Keratinocyte (primary cell): ENCODE data around the gene ILK. TPM values are rescaled to one million over a fixed set of nuclear protein-coding genes. Genes with fewer than 3 reads are reported as not detected.

Experiments used
- DNase-seq: peaks from one replicate; pipeline ENCODE4 v3.0.0-alpha.2; 2011; ENCODE audit warnings: low read depth, missing footprints, low spot score
- FAIRE-seq: peaks from 2 replicates; lab custom pipeline; 2011; peaks lifted over from hg19 to GRCh38; lab: Jason Lieb, UNC
- H2AFZ ChIP-seq: 2 replicates; pipeline ENCODE4 v1.6.0; 2012; ENCODE audit warnings: low read length, control low read depth, inconsistent platforms; ENCODE audit not compliant: control insufficient read depth
- H3K27ac ChIP-seq: 2 replicates; pipeline ENCODE4 v1.5.1; 2011; ENCODE audit warnings: low read length; ENCODE audit not compliant: control insufficient read depth, insufficient read depth
- H3K27me3 ChIP-seq: 3 replicates; pipeline ENCODE4 v1.6.0; 2011; ENCODE audit warnings: low read length; ENCODE audit not compliant: control insufficient read depth, insufficient read depth; ENCODE audit errors: extremely low read depth
- H3K36me3 ChIP-seq, 2 experiments: 2 replicates in 1 of 2; 3 replicates in 1 of 2; pipeline ENCODE4 v1.5.1; 2011; ENCODE audit warnings: low read length in 2 of 2, mild to moderate bottlenecking in 1 of 2; ENCODE audit not compliant: control insufficient read depth in 2 of 2, insufficient read depth in 2 of 2; ENCODE audit errors: extremely low read depth in 1 of 2
- H3K4me1 ChIP-seq: 3 replicates; pipeline ENCODE4 v1.5.1; 2011; ENCODE audit warnings: low read length; ENCODE audit not compliant: control insufficient read depth, insufficient read depth; ENCODE audit errors: extremely low read depth
- H3K4me2 ChIP-seq: 3 replicates; pipeline ENCODE4 v1.6.0; 2011; ENCODE audit warnings: low read depth, low read length; ENCODE audit not compliant: control insufficient read depth, insufficient read depth; ENCODE audit errors: extremely low read depth
- H3K4me3 ChIP-seq, 3 experiments: fragments of 200-600 bp in 1 of 3; sonication (generic) in 1 of 3; 2 replicates in 2 of 3; 3 replicates in 1 of 3; pipeline ENCODE4 v1.5.1; 2011 to 2016; ENCODE audit warnings: low read length in 3 of 3, mild to moderate bottlenecking in 3 of 3, control low read depth in 2 of 3, inconsistent platforms in 1 of 3, low read depth in 1 of 3, mixed read lengths in 1 of 3, mixed run types in 1 of 3, moderate library complexity in 1 of 3; ENCODE audit not compliant: control insufficient read depth in 2 of 3, insufficient read depth in 2 of 3; ENCODE audit errors: extremely low read depth in 1 of 3
- H3K79me2 ChIP-seq: 2 replicates; pipeline ENCODE4 v1.6.0; 2012; ENCODE audit warnings: low read length; ENCODE audit not compliant: control insufficient read depth, insufficient read depth
- H3K9ac ChIP-seq: 3 replicates; pipeline ENCODE4 v1.6.0; 2011; ENCODE audit warnings: low read length; ENCODE audit not compliant: control insufficient read depth, insufficient read depth; ENCODE audit errors: extremely low read depth
- H3K9me1 ChIP-seq: 3 replicates; pipeline ENCODE4 v1.6.0; 2011; ENCODE audit warnings: low read length; ENCODE audit not compliant: control insufficient read depth, insufficient read depth; ENCODE audit errors: extremely low read depth
- H3K9me3 ChIP-seq: 2 replicates; pipeline ENCODE4 v1.5.1; 2012; ENCODE audit warnings: low read depth, low read length; ENCODE audit not compliant: control insufficient read depth
- H4K20me1 ChIP-seq: 3 replicates; pipeline ENCODE4 v1.6.0; 2011; ENCODE audit warnings: low read length; ENCODE audit not compliant: control insufficient read depth, insufficient read depth; ENCODE audit errors: extremely low read depth
- CTCF ChIP-seq, 3 experiments: IDR thresholded peaks in 1 of 3; conservative IDR thresholded peaks in 1 of 3; optimal IDR thresholded peaks in 1 of 3; 2 replicates in 2 of 3; 3 replicates in 1 of 3; pipeline versions ENCODE3 to v1.5.1; 2011; ENCODE audit warnings: low read length in 3 of 3, mild to moderate bottlenecking in 3 of 3, moderate library complexity in 2 of 3, control low read depth in 1 of 3, inconsistent platforms in 1 of 3; ENCODE audit not compliant: insufficient read depth in 2 of 3; ENCODE audit errors: extremely low read depth in 1 of 3
- EZH2 ChIP-seq: IDR thresholded peaks from one replicate; pipeline ENCODE4 v1.6.1; 2012; ENCODE audit warnings: inconsistent platforms, mild to moderate bottlenecking, low read length, moderate library complexity
- dilution Hi-C: fragments of 300-500 bp; cut with MboI; formaldehyde crosslinking; loops from one replicate; pipeline ENCODE4 v1.7.0; 2020; ENCODE audit warnings: low sequenced_read_pairs; ENCODE audit not compliant: extremely low pct_ligation_motif_present
- polyA plus RNA-seq, 5 experiments: library from polyadenylated mRNA; depleted of rRNA in 3 of 5; stranded (reverse) in 3 of 5; stranded (forward) in 1 of 5; unstranded in 1 of 5; fragments of >200 nt; gene quantifications; 1 replicate in 1 of 5; 2 replicates in 3 of 5; 3 replicates in 1 of 5; pipeline versions ENCODE4 v1.2.1 to v1.2.3, GENCODE V29; 2011 to 2012; ENCODE audit warnings: missing spikeins in 2 of 5, low read depth in 1 of 5, low replicate concordance in 1 of 5

The ILK gene
- polyA plus RNA-seq, 1 donor (not counting 4 experiments of a cell fraction or from before 2014, with no cell fraction given) = 117 TPM

GRCh38 chr11:6588018-6588417, 15.6 kb upstream of the ILK start:
- H4K20me1 ChIP-seq = no peaks in the 10 kb centered on the region
- no peak overlapping the region for H2AFZ ChIP-seq
- no peak for FAIRE-seq
- dilution Hi-C loops = no loop called here
- no peaks in the 10 kb centered on the region for H3K9me1 ChIP-seq
- TF ChIP-seq CTCF (optimal IDR thresholded peaks at IDR 0.05 in 1 of 3, IDR thresholded peaks at IDR 0.05 in 1 of 3, conservative IDR thresholded peaks at IDR 0.05 in 1 of 3; ENCODE audit: extremely low read depth in 1 of 3, insufficient read depth in 2 of 3, low read length in 3 of 3) (no peak), EZH2 (no peak)
- no peak overlapping the region for H3K9ac ChIP-seq
- DNase-seq = no peak
- no peaks in the 10 kb centered on the region for H3K4me1 ChIP-seq
- H3K27ac ChIP-seq = no peak overlapping the region
- no peak overlapping the region for H3K4me3 ChIP-seq
- H3K9me3 ChIP-seq = peaks cover 3% of the 10 kb centered on the region
- no peaks in the 10 kb centered on the region for H3K79me2 ChIP-seq
- H3K36me3 ChIP-seq = peaks cover 2 to 8% of the 10 kb centered on the region in 2 experiments
- no peaks in the 10 kb centered on the region for H3K27me3 ChIP-seq
- H3K4me2 ChIP-seq = no peak overlapping the region

- no peak for TF ChIP-seq EZH2
- TF ChIP-seq CTCF (optimal IDR thresholded peaks at IDR 0.05 in 1 of 3, IDR thresholded peaks at IDR 0.05 in 1 of 3, conservative IDR thresholded peaks at IDR 0.05 in 1 of 3; ENCODE audit: extremely low read depth in 1 of 3, insufficient read depth in 2 of 3, low read length in 3 of 3) = no peak
- Histone ChIP-seq H3K27me3 (no peaks in the 10 kb centered on the region), H3K9ac (no peak overlapping the region), H3K4me1 (no peaks in the 10 kb centered on the region), H3K36me3 (peaks cover 13 to 35% of the 10 kb centered on the region in 2 experiments), H3K9me3 (no peaks in the 10 kb centered on the region), H3K79me2 (peaks cover 10% of the 10 kb centered on the region), H3K4me3 (no peak overlapping the region), H3K4me2 (no peak overlapping the region), H3K27ac (no peak overlapping the region), H4K20me1 (no peaks in the 10 kb centered on the region), H3K9me1 (peaks cover 3% of the 10 kb centered on the region), H2AFZ (no peak overlapping the region)
- no peak for DNase-seq
- no peak for FAIRE-seq
- dilution Hi-C loops = no loop called here
Observed at GRCh38 chr11:6594142-6594768, 9.3 kb upstream of the ILK start.
